ENCODE results near the gene SPINDOC. TPM values are rescaled to one million over a fixed set of nuclear protein-coding genes. Genes with fewer than 3 reads are reported as not detected.

Gene SPINDOC
- total RNA-seq, 2 experiments from 2014 or later: 4.0 to 4.8 TPM

GRCh38 chr11:63793161-63793560 is 20.1 kb upstream of the SPINDOC start:
- POLR2A ChIA-PET: no interaction called here
- H3K27ac Mint-ChIP-seq: no peak overlapping the region

GRCh38 chr11:63795066-63795465 is 18.2 kb upstream of the SPINDOC start:
- Mint-ChIP-seq H3K36me3 (ENCODE audit: low read depth) (no peaks in the 10 kb centered on the region), H3K27ac (no peak overlapping the region), H3K27me3 (peaks cover 4% of the 10 kb centered on the region), H3K4me3 (no peak overlapping the region), H3K9me3 (no peaks in the 10 kb centered on the region), H3K4me1 (ENCODE audit: low read depth) (no peaks in the 10 kb centered on the region)
- no peak for TF ChIP-seq CTCF (IDR thresholded peaks at IDR 0.05)
- Histone ChIP-seq H3K4me1 (ENCODE audit: insufficient read depth, low read length) (no peaks in the 10 kb centered on the region), H3K27me3 (ENCODE audit: control insufficient read depth in 1 of 2, insufficient read depth in 2 of 2, low read length in 2 of 2) (no peaks in the 10 kb centered on the region), H3K36me3 (ENCODE audit: insufficient read depth, low read length) (no peaks in the 10 kb centered on the region), H3K9me3 (ENCODE audit: control insufficient read depth in 1 of 2, insufficient read depth in 1 of 2, low read length in 2 of 2) (peaks cover 16 to 18% of the 10 kb centered on the region in 2 experiments), H3K27ac (ENCODE audit: low read depth in 1 of 2, low read length in 2 of 2) (no peak overlapping the region), H3K4me3 (ENCODE audit: low read length) (no peak overlapping the region)
- no peak for DNase-seq
- intact Hi-C loops (cut with DNase I, micrococcal nuclease): no loop called here
- POLR2A ChIA-PET: no interaction called here
- no peak for ATAC-seq (ENCODE audit: poor library complexity)
- CTCF ChIA-PET: no interaction called here

More at GRCh38 chr11:63793161-63793560, 20.1 kb upstream of the SPINDOC start:
- no peak for DNase-seq
- Mint-ChIP-seq H3K9me3 (no peaks in the 10 kb centered on the region), H3K4me3 (no peak overlapping the region), H3K4me1 (ENCODE audit: low read depth) (no peaks in the 10 kb centered on the region), H3K27me3 (peaks cover 4% of the 10 kb centered on the region), H3K36me3 (ENCODE audit: low read depth) (no peaks in the 10 kb centered on the region)
- no peak overlapping the region for H3K27ac ChIP-seq (ENCODE audit: low read depth in 1 of 2, low read length in 2 of 2)
- peaks cover 18 to 19% of the 10 kb centered on the region in 2 experiments for H3K9me3 ChIP-seq (ENCODE audit: control insufficient read depth in 1 of 2, insufficient read depth in 1 of 2, low read length in 2 of 2)
- TF ChIP-seq CTCF (IDR thresholded peaks at IDR 0.05): no peak
- H3K4me3 ChIP-seq (ENCODE audit: low read length): no peak overlapping the region
- intact Hi-C loops (cut with DNase I, micrococcal nuclease): no loop called here
- ATAC-seq (ENCODE audit: poor library complexity): no peak
- no peaks in the 10 kb centered on the region for H3K27me3 ChIP-seq (ENCODE audit: control insufficient read depth in 1 of 2, insufficient read depth in 2 of 2, low read length in 2 of 2)
- no peaks in the 10 kb centered on the region for H3K36me3 ChIP-seq (ENCODE audit: insufficient read depth, low read length)
- CTCF ChIA-PET: no interaction called here
- no peaks in the 10 kb centered on the region for H3K4me1 ChIP-seq (ENCODE audit: insufficient read depth, low read length)

GRCh38 chr11:63800921-63801320 is 12.3 kb upstream of the SPINDOC start:
- intact Hi-C loops (cut with DNase I, micrococcal nuclease): no loop called here
- no peak for TF ChIP-seq CTCF (IDR thresholded peaks at IDR 0.05)
- H3K4me1 ChIP-seq (ENCODE audit: insufficient read depth, low read length): no peaks in the 10 kb centered on the region
- ATAC-seq (ENCODE audit: poor library complexity) (no peak), DNase-seq (no peak)
- ChIA-PET POLR2A (no interaction called here), CTCF (no interaction called here)
- Mint-ChIP-seq H3K4me3 (no peak overlapping the region), H3K27me3 (no peaks in the 10 kb centered on the region), H3K4me1 (ENCODE audit: low read depth) (no peaks in the 10 kb centered on the region), H3K27ac (no peak overlapping the region), H3K36me3 (ENCODE audit: low read depth) (no peaks in the 10 kb centered on the region), H3K9me3 (no peaks in the 10 kb centered on the region)
- no peaks in the 10 kb centered on the region for H3K36me3 ChIP-seq (ENCODE audit: insufficient read depth, low read length)
- H3K4me3 ChIP-seq (ENCODE audit: low read length): no peak overlapping the region
- H3K27me3 ChIP-seq (ENCODE audit: control insufficient read depth in 1 of 2, insufficient read depth in 2 of 2, low read length in 2 of 2): no peaks in the 10 kb centered on the region
- no peak overlapping the region for H3K27ac ChIP-seq (ENCODE audit: low read depth in 1 of 2, low read length in 2 of 2)
- H3K9me3 ChIP-seq (ENCODE audit: control insufficient read depth in 1 of 2, insufficient read depth in 1 of 2, low read length in 2 of 2): no peaks in the 10 kb centered on the region
